ENCODE data around the gene SMG7. TPM values are rescaled to one million over a fixed set of nuclear protein-coding genes. Genes with fewer than 3 reads are reported as not detected.

The SMG7 gene
- total and polyA plus RNA-seq, 2 of the 4 experiments (the other 2 are of a cell fraction) = 18.1 to 22.6 TPM

GRCh38 chr1:183433703-183434102, 38.6 kb upstream of the SMG7 start:
- CTCF ChIA-PET = no interaction called here
- Histone ChIP-seq H2AFZ (replicated peaks; ENCODE audit: low read length, poor library complexity) (no peak overlapping the region), H2BK15ac (ENCODE audit: low read depth, low read length) (no peak overlapping the region), H3K56ac (ENCODE audit: extremely low read depth, insufficient read depth, low read length) (no peak overlapping the region), H3K4me3 (ENCODE audit: insufficient read depth, low read depth, low read length) (no peak overlapping the region), H3K9me1 (ENCODE audit: insufficient read depth, low read length) (no peaks in the 10 kb centered on the region), H3K79me1 (ENCODE audit: low read depth in 1 of 2, low read length in 2 of 2) (no peaks in the 10 kb centered on the region), H3K27me3 (ENCODE audit: control insufficient read depth, insufficient read depth, low read length) (peaks cover 14% of the 10 kb centered on the region), H3K18ac (ENCODE audit: low read depth, low read length) (no peak overlapping the region), H3K9ac (ENCODE audit: low read depth, low read length) (no peak overlapping the region), H3K9me3 (ENCODE audit: control insufficient read depth, insufficient read depth, low read length) (no peaks in the 10 kb centered on the region), H2BK20ac (ENCODE audit: low read depth, low read length) (no peak overlapping the region), H4K8ac (ENCODE audit: low read depth in 2 of 2, low read length in 2 of 2) (no peak overlapping the region), H3K23ac (ENCODE audit: low read depth, low read length) (no peak overlapping the region), H3K4me1 (ENCODE audit: control insufficient read depth, insufficient read depth, low read length) (no peaks in the 10 kb centered on the region), H4K91ac (ENCODE audit: insufficient read depth, low read depth, low read length) (no peak overlapping the region), H2AK5ac (ENCODE audit: low read depth, low read length) (no peak overlapping the region), H3K27ac (ENCODE audit: insufficient read depth, low read length) (no peak overlapping the region), H3K14ac (replicated peaks; ENCODE audit: low read depth, low read length) (no peak overlapping the region), H2BK5ac (ENCODE audit: low read depth, low read length, poor library complexity, severe bottlenecking) (no peak overlapping the region), H2BK120ac (ENCODE audit: low read depth, low read length) (no peak overlapping the region), H3K36me3 (ENCODE audit: control insufficient read depth, insufficient read depth, low read length) (no peaks in the 10 kb centered on the region), H3K4me2 (ENCODE audit: low read depth, low read length) (no peak overlapping the region), H4K5ac (ENCODE audit: low read depth, low read length) (no peak overlapping the region), H4K20me1 (ENCODE audit: insufficient read depth, low read length) (no peaks in the 10 kb centered on the region), H2AK9ac (replicated peaks; ENCODE audit: low read depth, low read length, poor library complexity) (no peak overlapping the region), H3K4ac (ENCODE audit: low read depth, low read length) (no peak overlapping the region)
- POLR2A ChIA-PET (ENCODE audit: unreplicated experiment) = no interaction called here
- ATAC-seq (ENCODE audit: low read depth) (no peak), DNase-seq (no peak)
- TF ChIP-seq RFX5 (IDR thresholded peaks at IDR 0.05; ENCODE audit: low read depth, low read length) (no peak), POLR2A (IDR thresholded peaks at IDR 0.05; ENCODE audit: low read depth, low read length) (no peak), MAFK (IDR thresholded peaks at IDR 0.05; ENCODE audit: low read depth, low read length) (no peak), BHLHE40 (IDR thresholded peaks at IDR 0.05; ENCODE audit: low read depth, low read length) (no peak), CTCF (conservative IDR thresholded peaks at IDR 0.05; ENCODE audit: low read depth, low read length) (no peak), CHD1 (IDR thresholded peaks at IDR 0.05; ENCODE audit: low read depth, low read length) (no peak), MXI1 (IDR thresholded peaks at IDR 0.05; ENCODE audit: borderline replicate concordance, low read depth, low read length) (no peak), NFE2L2 (IDR thresholded peaks at IDR 0.05; ENCODE audit: low read depth, low read length) (no peak), MAZ (IDR thresholded peaks at IDR 0.05; ENCODE audit: borderline replicate concordance, low read depth, low read length) (no peak), ELK1 (IDR thresholded peaks at IDR 0.05; ENCODE audit: borderline replicate concordance, low read depth, low read length) (no peak), CEBPB (IDR thresholded peaks at IDR 0.05; ENCODE audit: low read depth, low read length) (no peak), FOS (IDR thresholded peaks at IDR 0.05; ENCODE audit: low read depth, low read length) (no peak), RAD21 (IDR thresholded peaks at IDR 0.05; ENCODE audit: low read length) (no peak)
- dilution Hi-C loops (cut with HindIII; ENCODE audit: low sequenced_read_pairs, unreplicated experiment) = no loop called here
- no TSS peak for BruUV-seq (replicated peaks)
- in situ Hi-C loops (cut with MboI; ENCODE audit: low sequenced_read_pairs) = no loop called here
- intact Hi-C loops (cut with micrococcal nuclease) = no loop called here
- WGBS, 2 experiments (ENCODE audit: extremely low coverage in 2 of 2, insufficient read length in 1 of 2) = no CpG with 5 or more reads among the region's 1 CpG

Measured in IMR-90 (cell line).